Large intestine (tissue), 3 donors: Measurements from ENCODE around the gene CRMP1. TPM values are rescaled to one million over a fixed set of nuclear protein-coding genes. Genes with fewer than 3 reads are reported as not detected.

ENCODE experiments used
- DNase-seq, 2 donors: peaks; one replicate each; pipeline versions ENCODE4 v3.0.0 to v3.0.0-alpha.2; 2013
- H3K27ac ChIP-seq: one replicate; pipeline ENCODE4 v1.5.1; 2013; ENCODE audit warnings: low read length
- H3K27me3 ChIP-seq: 2 replicates; pipeline ENCODE4 v1.6.1; 2013; ENCODE audit warnings: low read length; ENCODE audit not compliant: control insufficient read depth, insufficient read depth
- H3K36me3 ChIP-seq: 2 replicates; pipeline ENCODE4 v1.6.1; 2013; ENCODE audit warnings: low read length; ENCODE audit not compliant: control insufficient read depth, insufficient read depth
- H3K4me1 ChIP-seq: one replicate; pipeline ENCODE4 v1.6.1; 2013; ENCODE audit warnings: low read length; ENCODE audit not compliant: control insufficient read depth, insufficient read depth
- H3K4me3 ChIP-seq: one replicate; pipeline ENCODE4 v1.5.1; 2013; ENCODE audit warnings: low read length
- H3K9me3 ChIP-seq: one replicate; pipeline ENCODE4 v1.6.1; 2013; ENCODE audit warnings: mild to moderate bottlenecking, low read depth, low read length, moderate library complexity; ENCODE audit not compliant: control insufficient read depth
- WGBS: methylation state at CpG from one replicate; pipeline ENCODE4 v1.1.5; 2013; ENCODE audit warnings: low lambda C conversion rate; ENCODE audit not compliant: insufficient coverage; 5-methylcytosine and 5-hydroxymethylcytosine counted together
- polyA plus RNA-seq: library from polyadenylated mRNA; unstranded; fragments of 120-200 nt; gene quantifications from one replicate; pipeline ENCODE4 v1.2.1, GENCODE V29; 2013

The CRMP1 gene
- polyA plus RNA-seq, 1 donor, result 31.5 TPM

DNA sequence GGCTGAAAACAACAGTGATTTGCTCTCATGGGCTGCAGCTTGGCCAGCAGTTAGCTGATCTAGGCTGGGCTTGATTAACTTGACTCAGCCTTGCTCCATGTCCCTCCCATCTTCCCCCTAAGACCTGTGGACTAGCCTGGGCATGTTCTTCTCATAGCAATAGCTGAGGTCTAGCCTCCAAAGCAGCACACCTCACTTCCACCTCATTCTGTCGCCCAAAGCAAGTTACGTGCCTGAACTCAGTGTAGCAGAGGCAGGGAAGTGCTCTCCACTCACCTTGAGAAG is 119.7 kb downstream of the CRMP1 start:
- WGBS, result no CpG with 5 or more reads among the region's 2 CpGs
- H3K4me1 ChIP-seq, result no peaks in the 10 kb centered on the region
- no peaks in the 10 kb centered on the region for H3K27me3 ChIP-seq
- H3K27ac ChIP-seq, result no peak overlapping the region
- H3K9me3 ChIP-seq, result no peaks in the 10 kb centered on the region
- no peaks in the 10 kb centered on the region for H3K36me3 ChIP-seq
- no peak overlapping the region for H3K4me3 ChIP-seq
- no peak for DNase-seq

DNA sequence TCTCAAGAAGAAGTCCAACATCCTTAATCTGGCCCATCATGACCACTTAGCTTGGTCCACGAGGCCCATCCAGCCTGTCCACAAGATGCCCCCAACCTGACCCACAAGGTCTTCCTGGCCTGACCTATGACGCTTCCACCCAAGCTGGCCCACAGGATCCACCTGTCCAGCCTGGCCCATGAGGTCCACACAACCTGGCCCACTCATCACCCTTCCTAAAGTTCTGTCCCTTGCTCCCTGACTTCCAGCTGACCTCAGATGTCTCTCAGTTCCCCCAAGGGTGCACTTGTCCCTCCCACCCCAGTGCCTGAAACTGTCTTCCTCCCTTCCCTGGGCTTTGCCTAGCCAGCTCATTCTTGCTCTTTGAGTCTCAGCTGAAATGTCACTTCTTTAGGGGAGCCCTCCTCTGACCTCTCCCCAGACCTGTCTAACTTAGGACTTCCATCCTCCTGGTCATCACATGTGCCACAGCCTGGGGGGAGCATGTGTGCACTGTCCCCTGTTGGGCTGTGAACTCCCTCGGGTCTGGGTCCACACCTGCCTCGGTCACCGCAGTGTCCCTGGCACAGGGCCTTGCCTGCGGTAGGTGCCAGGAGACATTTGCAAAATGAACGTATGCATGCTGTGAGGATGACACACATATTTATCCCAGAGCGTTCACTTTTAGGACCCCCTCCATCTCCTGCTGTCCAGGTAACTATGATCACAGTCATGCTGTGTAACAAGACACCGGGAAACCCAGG is 120.2 kb downstream of the CRMP1 start:
- Histone ChIP-seq H3K36me3 (no peaks in the 10 kb centered on the region), H3K4me1 (no peaks in the 10 kb centered on the region), H3K27ac (no peak overlapping the region), H3K9me3 (no peaks in the 10 kb centered on the region), H3K27me3 (no peaks in the 10 kb centered on the region), H3K4me3 (no peak overlapping the region)
- no CpG with 5 or more reads among the region's 9 CpGs for WGBS
- DNase-seq, result no peak

Other genes starting within 250 kb of the CRMP1 start
- 1.3 TPM for gene EVC2, start 184.5 kb downstream of the CRMP1 start, polyA plus RNA-seq
- gene EVC, start 181.9 kb downstream of the CRMP1 start, polyA plus RNA-seq, result 4.6 TPM
- 0.58 TPM for gene C4orf50, start 125.3 kb upstream of the CRMP1 start, polyA plus RNA-seq